Upper lobe of left lung (tissue), 4 donors: ENCODE measurements around the gene MRGPRG.

Source experiments
- CTCF ChIP-seq, 6 experiments: fragments of 450-650 bp in 4 of 6; fragments of 200-600 bp in 2 of 6; sonication (generic) in 2 of 6; IDR thresholded peaks; one replicate each; pipeline ENCODE4 v1.5.1; 2016 to 2019; ENCODE audit warnings: antibody characterized with exemption in 6 of 6
- EP300 ChIP-seq, 4 donors: sonication (generic); formaldehyde crosslinking; IDR thresholded peaks; one replicate each; pipeline ENCODE4 v1.5.1; 2017; ENCODE audit warnings: antibody characterized with exemption in 4 of 4, control low read depth in 2 of 4
- POLR2A ChIP-seq, 4 donors: fragments of 450-650 bp; IDR thresholded peaks; one replicate each; pipeline ENCODE4 v1.5.1; 2016 to 2017; ENCODE audit warnings: antibody characterized with exemption in 4 of 4, mild to moderate bottlenecking in 2 of 4
- POLR2AphosphoS5 ChIP-seq, 2 donors: sonication (generic); formaldehyde crosslinking; IDR thresholded peaks; one replicate each; pipeline ENCODE4 v1.5.1; 2017; ENCODE audit warnings: antibody characterized with exemption in 2 of 2

- TF ChIP-seq CTCF (IDR thresholded peaks at IDR 0.05) (no peak), POLR2A (IDR thresholded peaks at IDR 0.05) (no peak), EP300 (IDR thresholded peaks at IDR 0.05) (no peak), POLR2AphosphoS5 (IDR thresholded peaks at IDR 0.05) (no peak)
These were observed 37.7 kb downstream of the MRGPRG start for GRCh38 chr11:3180869-3181268.
